Upper lobe of left lung (tissue), 4 donors: ENCODE measurements around the gene DENND1A.

Experiments
- CTCF ChIP-seq, 6 experiments: fragments of 450-650 bp in 4 of 6; fragments of 200-600 bp in 2 of 6; sonication (generic) in 2 of 6; IDR thresholded peaks; one replicate each; pipeline ENCODE4 v1.5.1; 2016 to 2019; ENCODE audit warnings: antibody characterized with exemption in 6 of 6
- EP300 ChIP-seq, 4 donors: sonication (generic); formaldehyde crosslinking; IDR thresholded peaks; one replicate each; pipeline ENCODE4 v1.5.1; 2017; ENCODE audit warnings: antibody characterized with exemption in 4 of 4, control low read depth in 2 of 4
- POLR2A ChIP-seq, 4 donors: fragments of 450-650 bp; IDR thresholded peaks; one replicate each; pipeline ENCODE4 v1.5.1; 2016 to 2017; ENCODE audit warnings: antibody characterized with exemption in 4 of 4, mild to moderate bottlenecking in 2 of 4
- POLR2AphosphoS5 ChIP-seq, 2 donors: sonication (generic); formaldehyde crosslinking; IDR thresholded peaks; one replicate each; pipeline ENCODE4 v1.5.1; 2017; ENCODE audit warnings: antibody characterized with exemption in 2 of 2

- no peak for TF ChIP-seq CTCF (IDR thresholded peaks at IDR 0.05)
- no peak for TF ChIP-seq POLR2A (IDR thresholded peaks at IDR 0.05)
- TF ChIP-seq POLR2AphosphoS5 (IDR thresholded peaks at IDR 0.05), result no peak
- TF ChIP-seq EP300 (IDR thresholded peaks at IDR 0.05), result no peak
Observed at GRCh38 chr9:123843703-123844102, 86.2 kb downstream of the DENND1A start.
